Measurements from ENCODE around the gene INPP5K. TPM values are rescaled to one million over a fixed set of nuclear protein-coding genes. Genes with fewer than 3 reads are reported as not detected.
A peak's percentile ranks its signal among the peaks of the same experiment; 100 is the strongest.
"Not testable (repeated sequence)": the region's sequence is repeated elsewhere in the genome, so short reads cannot be mapped to it uniquely, and the experiment has no call there.

INPP5K gene
- 27.1 and 29.8 TPM in 2 replicates for total RNA-seq
- long read RNA-seq, transcript INPP5K-204 (12 exons, 2,988 nt), result major isoform, 49 of 70 reads
- long read RNA-seq, partial matches to known transcripts, result 1 of 70 reads
- long read RNA-seq, other reads (novel, unspliced or antisense), result 20 of 70 reads

GRCh38 chr17:1516388-1517161 lies at the start of gene INPP5K:
Gene INPP5K (minus strand): TSS chr17:1516612. CDS start chr17:1516499, 113 bp downstream.
- Mint-ChIP-seq H3K36me3 (ENCODE audit: insufficient read depth) (peaks cover 2% of the 10 kb centered on the region), H3K27ac (peak within 1 kb of the TSS; percentile 96), H3K27me3 (no peaks in the 10 kb centered on the region), H3K4me1 (ENCODE audit: low read depth) (peaks cover 8% of the 10 kb centered on the region), H3K4me3 (ENCODE audit: low read depth) (peak within 1 kb of the TSS; percentile 88), H3K9me3 (ENCODE audit: low read depth) (no peaks in the 10 kb centered on the region)
- peak; percentile 92 for DNase-seq (ENCODE audit: low spot score, unreplicated experiment)
- no peak for TF ChIP-seq CTCF (IDR thresholded peaks at IDR 0.05; ENCODE audit: unreplicated experiment)

- H3K9me3 Mint-ChIP-seq (ENCODE audit: low read depth), result no peaks in the 10 kb centered on the region
- TF ChIP-seq CTCF (IDR thresholded peaks at IDR 0.05; ENCODE audit: unreplicated experiment), result no peak
- no peak overlapping the region for H3K4me3 Mint-ChIP-seq (ENCODE audit: low read depth)
- peaks cover 19% of the 10 kb centered on the region for H3K4me1 Mint-ChIP-seq (ENCODE audit: low read depth)
- H3K36me3 Mint-ChIP-seq (ENCODE audit: insufficient read depth), result no peaks in the 10 kb centered on the region
- H3K27ac Mint-ChIP-seq, result no peak overlapping the region
- DNase-seq (ENCODE audit: low spot score, unreplicated experiment), result no peak
- H3K27me3 Mint-ChIP-seq, result peaks cover 14% of the 10 kb centered on the region
Measured at GRCh38 chr17:1565877-1566276, 49.5 kb upstream of the INPP5K start.

- peak overlapping the region; percentile 66 for H3K4me3 Mint-ChIP-seq (ENCODE audit: low read depth)
- peaks cover 14% of the 10 kb centered on the region for H3K27me3 Mint-ChIP-seq
- no peaks in the 10 kb centered on the region for H3K9me3 Mint-ChIP-seq (ENCODE audit: low read depth)
- no peak for DNase-seq (ENCODE audit: low spot score, unreplicated experiment)
- H3K27ac Mint-ChIP-seq, result peak overlapping the region; percentile 80
- H3K36me3 Mint-ChIP-seq (ENCODE audit: insufficient read depth), result no peaks in the 10 kb centered on the region
- TF ChIP-seq CTCF (IDR thresholded peaks at IDR 0.05; ENCODE audit: unreplicated experiment), result no peak
- H3K4me1 Mint-ChIP-seq (ENCODE audit: low read depth), result peaks cover 24% of the 10 kb centered on the region
Measured at GRCh38 chr17:1563786-1564613, 47.6 kb upstream of the INPP5K start.

- peak overlapping the region; percentile 80 for H3K27ac Mint-ChIP-seq
- not testable (repeated sequence) for DNase-seq (ENCODE audit: low spot score, unreplicated experiment); H3K36me3 Mint-ChIP-seq (ENCODE audit: insufficient read depth); H3K9me3 Mint-ChIP-seq (ENCODE audit: low read depth)
- peaks cover 14% of the 10 kb centered on the region for H3K27me3 Mint-ChIP-seq
- H3K4me1 Mint-ChIP-seq (ENCODE audit: low read depth), result peaks cover 23% of the 10 kb centered on the region
- peak overlapping the region; percentile 66 for H3K4me3 Mint-ChIP-seq (ENCODE audit: low read depth)
Measured at GRCh38 chr17:1563471-1563785, 47.0 kb upstream of the INPP5K start.

- peak; percentile 35 for DNase-seq (ENCODE audit: low spot score, unreplicated experiment)
- no peak overlapping the region for H3K27ac Mint-ChIP-seq
- peak overlapping the region; percentile 47 for H3K4me3 Mint-ChIP-seq (ENCODE audit: low read depth)
- no peak for TF ChIP-seq CTCF (IDR thresholded peaks at IDR 0.05; ENCODE audit: unreplicated experiment)
- H3K27me3 Mint-ChIP-seq, result peaks cover 14% of the 10 kb centered on the region
- H3K4me1 Mint-ChIP-seq (ENCODE audit: low read depth), result peaks cover 23% of the 10 kb centered on the region
- no peaks in the 10 kb centered on the region for H3K9me3 Mint-ChIP-seq (ENCODE audit: low read depth)
- no peaks in the 10 kb centered on the region for H3K36me3 Mint-ChIP-seq (ENCODE audit: insufficient read depth)
Measured at GRCh38 chr17:1562176-1562643, 45.8 kb upstream of the INPP5K start.
